Loucy (cell line): ENCODE results near the gene ADGRB3.

Experiments used
- H2AFZ ChIP-seq: fragments of 200-600 bp; sonication (generic); 2 replicates; pipeline ENCODE4 v1.6.0; 2016; ENCODE audit warnings: antibody characterized with exemption, mild to moderate bottlenecking, low read length, moderate library complexity
- H3F3A ChIP-seq: fragments of 200-600 bp; 2 replicates; pipeline ENCODE4 v1.6.0; 2016; ENCODE audit warnings: antibody characterized with exemption, low read depth, mild to moderate bottlenecking
- H3K27me3 ChIP-seq: fragments of 200-600 bp; sonication (generic); 2 replicates; pipeline ENCODE4 v1.6.1; 2014; ENCODE audit warnings: low read length, mild to moderate bottlenecking; ENCODE audit not compliant: insufficient read depth, poor library complexity, severe bottlenecking
- H3K36me3 ChIP-seq: fragments of 200-600 bp; sonication (generic); 2 replicates; pipeline ENCODE4 v1.6.1; 2016; ENCODE audit warnings: low read length; ENCODE audit not compliant: insufficient read depth
- H3K4me1 ChIP-seq: fragments of 200-600 bp; sonication (generic); 2 replicates; pipeline ENCODE4 v1.5.1; 2014; ENCODE audit warnings: low read length, mild to moderate bottlenecking; ENCODE audit not compliant: insufficient read depth, poor library complexity, severe bottlenecking
- H3K4me2 ChIP-seq: fragments of 200-600 bp; sonication (generic); 2 replicates; pipeline ENCODE4 v1.6.0; 2014; ENCODE audit warnings: antibody characterized with exemption, low read length, low read depth, mild to moderate bottlenecking; ENCODE audit not compliant: poor library complexity, severe bottlenecking
- H3K4me3 ChIP-seq: fragments of 200-600 bp; sonication (generic); 2 replicates; pipeline ENCODE4 v1.5.1; 2014; ENCODE audit warnings: low read length, mild to moderate bottlenecking, mixed read lengths; ENCODE audit not compliant: poor library complexity, severe bottlenecking
- H3K79me2 ChIP-seq: fragments of 200-600 bp; sonication (generic); 2 replicates; pipeline ENCODE4 v1.6.1; 2014; ENCODE audit warnings: low read length; ENCODE audit not compliant: insufficient read depth
- H3K9ac ChIP-seq: fragments of 200-600 bp; sonication (generic); 2 replicates; pipeline ENCODE4 v1.6.0; 2014; ENCODE audit warnings: mild to moderate bottlenecking, low read depth, low read length, moderate library complexity; ENCODE audit not compliant: poor library complexity, severe bottlenecking
- H3K9me2 ChIP-seq: fragments of 200-600 bp; sonication (generic); replicated peaks from 2 replicates; pipeline ENCODE4 v1.6.1; 2016; ENCODE audit warnings: low read depth, low read length, mixed read lengths
- H3K9me3 ChIP-seq: fragments of 200-600 bp; sonication (generic); 2 replicates; pipeline ENCODE4 v1.6.1; 2014; ENCODE audit warnings: mild to moderate bottlenecking, antibody characterized with exemption, low read length, low read depth; ENCODE audit not compliant: insufficient read depth
- H4K20me1 ChIP-seq: fragments of 200-600 bp; sonication (generic); 2 replicates; pipeline ENCODE4 v1.6.0; 2014; ENCODE audit warnings: antibody characterized with exemption, low read length, mild to moderate bottlenecking; ENCODE audit not compliant: insufficient read depth, poor library complexity, severe bottlenecking
- CTCF ChIP-seq: fragments of 200-600 bp; sonication (generic); conservative IDR thresholded peaks from 2 replicates; pipeline ENCODE4 v1.5.1; 2014; ENCODE audit warnings: mild to moderate bottlenecking, antibody characterized with exemption, low read length
- EZH2phosphoT487 ChIP-seq: fragments of 200-600 bp; IDR thresholded peaks from 2 replicates; pipeline ENCODE4 v1.6.1; 2018; ENCODE audit warnings: antibody characterized with exemption, mild to moderate bottlenecking, moderate library complexity, borderline replicate concordance

ADGRB3 gene

GRCh38 chr6:69086689-69087088, 451.6 kb downstream of the ADGRB3 start:
- no peak overlapping the region for H3K9ac ChIP-seq
- no peaks in the 10 kb centered on the region for H3K36me3 ChIP-seq
- H3K27me3 ChIP-seq: no peaks in the 10 kb centered on the region
- H3F3A ChIP-seq: no peaks in the 10 kb centered on the region
- no peaks in the 10 kb centered on the region for H3K4me1 ChIP-seq
- H2AFZ ChIP-seq: no peak overlapping the region
- no peak overlapping the region for H3K4me3 ChIP-seq
- H3K79me2 ChIP-seq: no peaks in the 10 kb centered on the region
- no peak overlapping the region for H3K4me2 ChIP-seq
- no peaks in the 10 kb centered on the region for H3K9me3 ChIP-seq
- TF ChIP-seq CTCF (no peak), EZH2phosphoT487 (no peak)
- no peaks in the 10 kb centered on the region for H4K20me1 ChIP-seq
- no peaks in the 10 kb centered on the region for H3K9me2 ChIP-seq

- TF ChIP-seq CTCF (no peak), EZH2phosphoT487 (no peak)
- Histone ChIP-seq H2AFZ (no peak overlapping the region), H3K9ac (no peak overlapping the region), H3K9me2 (no peaks in the 10 kb centered on the region), H3K36me3 (no peaks in the 10 kb centered on the region), H3K4me3 (no peak overlapping the region), H3K4me1 (no peaks in the 10 kb centered on the region), H3K4me2 (no peak overlapping the region), H3K79me2 (no peaks in the 10 kb centered on the region), H3K27me3 (no peaks in the 10 kb centered on the region), H3K9me3 (no peaks in the 10 kb centered on the region), H3F3A (no peaks in the 10 kb centered on the region), H4K20me1 (no peaks in the 10 kb centered on the region)
Observed at GRCh38 chr6:69089539-69089938, 454.5 kb downstream of the ADGRB3 start.

GRCh38 chr6:69090132-69090531, 455.1 kb downstream of the ADGRB3 start:
- Histone ChIP-seq H2AFZ (no peak overlapping the region), H3K9me3 (no peaks in the 10 kb centered on the region), H3K27me3 (no peaks in the 10 kb centered on the region), H3K36me3 (no peaks in the 10 kb centered on the region), H3K9ac (no peak overlapping the region), H4K20me1 (no peaks in the 10 kb centered on the region), H3K79me2 (no peaks in the 10 kb centered on the region), H3K4me2 (no peak overlapping the region), H3F3A (no peaks in the 10 kb centered on the region), H3K9me2 (no peaks in the 10 kb centered on the region), H3K4me3 (no peak overlapping the region), H3K4me1 (no peaks in the 10 kb centered on the region)
- TF ChIP-seq CTCF (no peak), EZH2phosphoT487 (no peak)
